Measurements from ENCODE around the gene RFC3. TPM values are rescaled to one million over a fixed set of nuclear protein-coding genes. Genes with fewer than 3 reads are reported as not detected.

RFC3 gene
- total RNA-seq, 1 experiment from 2014 or later, result 321 TPM

DNA sequence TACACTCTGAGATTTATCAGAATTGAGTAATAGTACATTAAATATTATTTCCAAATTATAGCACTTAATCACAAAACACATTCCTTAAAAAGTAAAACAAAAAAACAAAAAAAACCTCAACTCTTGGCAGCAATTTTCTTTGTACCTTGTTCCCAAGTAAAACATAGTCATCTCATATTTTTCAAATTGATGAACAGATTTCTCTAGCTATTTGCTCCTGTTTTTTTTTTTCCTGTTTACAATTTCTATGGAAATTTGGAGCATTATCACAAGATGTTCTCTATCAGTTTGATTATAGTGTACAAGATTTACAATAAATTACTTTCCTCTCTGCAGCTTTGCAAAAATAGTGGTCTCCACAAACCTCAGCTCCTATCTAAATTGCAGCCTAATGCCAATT, 25.0 kb downstream of the RFC3 start:
- H3K79me2 ChIP-seq (ENCODE audit: low read length), result peaks cover 56% of the 10 kb centered on the region
- no peaks in the 10 kb centered on the region for H3K9me2 ChIP-seq (replicated peaks; ENCODE audit: insufficient read depth, low read length)
- H3K4me1 ChIP-seq (ENCODE audit: low read length), result peaks cover 100% of the 10 kb centered on the region
- no peaks in the 10 kb centered on the region for H4K20me1 ChIP-seq (ENCODE audit: insufficient read depth, low read depth, low read length)
- H3K9me3 ChIP-seq (ENCODE audit: low read length), result no peaks in the 10 kb centered on the region
- H3K9ac ChIP-seq (ENCODE audit: low read length), result no peak overlapping the region
- H2AFZ ChIP-seq (ENCODE audit: low read length), result no peak overlapping the region
- H3K27me3 ChIP-seq (ENCODE audit: low read length), result no peaks in the 10 kb centered on the region
- H3K4me3 ChIP-seq (ENCODE audit: low read length), result no peak overlapping the region
- DNase-seq, result no peak
- H3K4me2 ChIP-seq (ENCODE audit: low read depth, low read length, poor library complexity, severe bottlenecking), result no peak overlapping the region
- peaks cover 95% of the 10 kb centered on the region for H3K36me3 ChIP-seq (ENCODE audit: insufficient read depth, low read length)
- H3K27ac ChIP-seq (ENCODE audit: low read length), result peak overlapping the region; percentile 96

DNA sequence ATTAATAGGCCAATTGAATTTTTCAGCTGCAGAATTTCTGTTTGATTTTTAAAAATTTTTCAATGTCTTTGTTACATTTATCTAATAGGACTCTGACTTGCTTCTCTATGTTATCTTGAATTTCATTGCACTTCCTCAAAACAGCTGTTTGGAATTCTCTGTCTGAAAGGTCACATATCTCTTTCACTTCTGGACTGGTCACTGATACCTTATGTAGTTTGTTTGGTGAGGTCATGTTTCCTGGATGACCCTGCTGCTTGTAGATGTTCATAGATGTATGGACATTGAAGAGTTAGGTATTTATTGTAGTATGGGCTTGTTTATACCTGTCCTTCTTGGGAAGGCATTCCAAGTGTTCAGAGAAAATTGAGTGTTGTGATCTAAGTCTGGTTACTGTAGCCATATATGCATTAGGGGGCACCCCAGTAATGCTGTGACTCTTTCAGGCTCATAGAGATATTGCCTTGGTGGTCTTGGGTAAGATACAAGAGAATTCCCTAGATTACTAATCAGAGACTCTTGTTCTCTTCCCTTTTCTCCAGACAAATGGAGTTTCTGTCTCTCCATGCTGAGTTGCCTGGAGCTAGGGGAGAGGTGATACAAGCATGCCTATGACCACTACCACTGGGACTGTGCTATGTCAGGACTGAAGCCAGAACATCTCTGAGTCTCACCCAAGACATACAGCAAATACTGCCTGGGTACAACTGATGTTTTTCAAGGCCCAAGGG, 27.8 kb downstream of the RFC3 start:
- Histone ChIP-seq H3K9ac (ENCODE audit: low read length) (no peak overlapping the region), H3K27me3 (ENCODE audit: low read length) (no peaks in the 10 kb centered on the region), H3K36me3 (ENCODE audit: insufficient read depth, low read length) (peaks cover 86% of the 10 kb centered on the region)

DNA sequence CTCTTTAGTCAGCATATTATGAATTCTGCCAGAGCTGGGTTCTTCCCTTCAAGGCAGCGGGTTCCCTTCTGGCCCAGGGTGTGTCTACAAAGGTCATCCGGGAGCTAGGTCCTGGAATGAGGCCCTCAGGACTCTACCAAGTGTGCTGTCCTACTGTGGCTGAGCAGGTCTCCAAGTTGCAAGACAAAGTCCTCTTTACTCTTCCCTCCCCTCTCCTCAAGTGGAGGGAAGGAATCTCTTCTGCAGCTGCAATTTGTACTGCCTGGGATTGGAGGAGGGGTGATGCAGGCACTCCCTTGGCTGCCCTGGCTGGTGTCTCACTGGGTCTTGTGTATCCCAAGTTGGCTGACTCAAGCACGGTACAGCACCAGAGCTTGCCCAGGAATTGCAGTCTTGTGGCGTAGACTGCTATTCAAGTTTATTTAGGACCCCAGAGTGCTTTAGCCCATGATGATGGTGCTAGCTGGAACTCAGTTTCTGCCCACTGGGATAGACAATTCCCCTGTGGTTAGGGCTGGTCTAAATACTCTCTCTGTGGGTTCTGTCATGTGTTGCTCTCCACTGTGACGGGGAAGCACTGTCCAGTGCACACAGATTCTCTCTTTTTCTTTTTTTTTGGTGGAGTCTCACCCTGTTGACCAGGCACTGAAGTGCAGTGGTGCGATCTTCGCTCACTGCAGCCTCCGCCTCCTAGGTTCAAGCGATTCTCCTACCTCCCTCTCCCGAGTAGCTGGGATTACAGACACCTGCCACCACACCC, 28.5 kb downstream of the RFC3 start:
- no peaks in the 10 kb centered on the region for H3K9me2 ChIP-seq (replicated peaks; ENCODE audit: insufficient read depth, low read length)
- peaks cover 98% of the 10 kb centered on the region for H3K4me1 ChIP-seq (ENCODE audit: low read length)
- no peak overlapping the region for H3K4me2 ChIP-seq (ENCODE audit: low read depth, low read length, poor library complexity, severe bottlenecking)
- H3K79me2 ChIP-seq (ENCODE audit: low read length), result peaks cover 22% of the 10 kb centered on the region
- H3K9me3 ChIP-seq (ENCODE audit: low read length), result no peaks in the 10 kb centered on the region
- H3K9ac ChIP-seq (ENCODE audit: low read length), result no peak overlapping the region
- DNase-seq, result no peak
- no peak overlapping the region for H3K4me3 ChIP-seq (ENCODE audit: low read length)
- no peaks in the 10 kb centered on the region for H4K20me1 ChIP-seq (ENCODE audit: insufficient read depth, low read depth, low read length)
- no peak overlapping the region for H2AFZ ChIP-seq (ENCODE audit: low read length)
- peaks cover 82% of the 10 kb centered on the region for H3K36me3 ChIP-seq (ENCODE audit: insufficient read depth, low read length)
- H3K27ac ChIP-seq (ENCODE audit: low read length), result peak overlapping the region; percentile 96
- H3K27me3 ChIP-seq (ENCODE audit: low read length), result no peaks in the 10 kb centered on the region

More for the DNA sequence above, 27.8 kb downstream of the RFC3 start:
- DNase-seq, result no peak
- Histone ChIP-seq H3K27ac (ENCODE audit: low read length) (peak overlapping the region; percentile 96), H3K9me3 (ENCODE audit: low read length) (no peaks in the 10 kb centered on the region), H4K20me1 (ENCODE audit: insufficient read depth, low read depth, low read length) (no peaks in the 10 kb centered on the region), H3K9me2 (replicated peaks; ENCODE audit: insufficient read depth, low read length) (no peaks in the 10 kb centered on the region), H3K4me2 (ENCODE audit: low read depth, low read length, poor library complexity, severe bottlenecking) (no peak overlapping the region), H3K4me1 (ENCODE audit: low read length) (peaks cover 98% of the 10 kb centered on the region), H3K79me2 (ENCODE audit: low read length) (peaks cover 29% of the 10 kb centered on the region), H3K4me3 (ENCODE audit: low read length) (no peak overlapping the region), H2AFZ (ENCODE audit: low read length) (no peak overlapping the region)

DNA sequence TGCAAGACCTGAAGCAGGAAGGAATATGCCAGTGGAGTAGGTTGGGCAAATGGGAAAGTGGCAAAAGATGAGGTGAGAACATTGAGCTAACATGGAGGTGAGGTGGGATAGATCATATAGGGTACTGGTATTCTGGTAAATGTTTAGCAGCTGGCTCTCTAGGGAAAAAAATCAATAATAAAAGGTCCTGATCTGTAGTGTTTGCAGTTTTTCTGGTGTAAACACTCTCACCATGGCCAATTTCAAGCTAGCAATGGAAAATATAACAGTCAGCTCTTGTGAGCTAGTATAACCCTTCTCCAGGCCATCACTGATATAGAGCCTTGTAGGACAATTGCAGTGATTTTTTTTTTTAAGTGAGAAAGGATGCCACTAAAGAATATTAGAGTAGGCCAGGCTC, 31.3 kb downstream of the RFC3 start:
- peaks cover 98% of the 10 kb centered on the region for H3K4me1 ChIP-seq (ENCODE audit: low read length)
- no peaks in the 10 kb centered on the region for H3K9me3 ChIP-seq (ENCODE audit: low read length)
- H3K79me2 ChIP-seq (ENCODE audit: low read length), result peaks cover 1% of the 10 kb centered on the region; the same call in 1 of the 2 replicates
- H3K27me3 ChIP-seq (ENCODE audit: low read length), result no peaks in the 10 kb centered on the region
- H3K36me3 ChIP-seq (ENCODE audit: insufficient read depth, low read length), result peaks cover 56% of the 10 kb centered on the region
- peak overlapping the region; percentile 18 for H3K4me2 ChIP-seq (ENCODE audit: low read depth, low read length, poor library complexity, severe bottlenecking)
- H3K27ac ChIP-seq (ENCODE audit: low read length), result peak overlapping the region; percentile 96
- H3K4me3 ChIP-seq (ENCODE audit: low read length), result no peak overlapping the region
- H3K9ac ChIP-seq (ENCODE audit: low read length), result no peak overlapping the region
- no peak for DNase-seq
- no peak overlapping the region for H2AFZ ChIP-seq (ENCODE audit: low read length)
- no peaks in the 10 kb centered on the region for H4K20me1 ChIP-seq (ENCODE audit: insufficient read depth, low read depth, low read length)
- H3K9me2 ChIP-seq (replicated peaks; ENCODE audit: insufficient read depth, low read length), result no peaks in the 10 kb centered on the region

DNA sequence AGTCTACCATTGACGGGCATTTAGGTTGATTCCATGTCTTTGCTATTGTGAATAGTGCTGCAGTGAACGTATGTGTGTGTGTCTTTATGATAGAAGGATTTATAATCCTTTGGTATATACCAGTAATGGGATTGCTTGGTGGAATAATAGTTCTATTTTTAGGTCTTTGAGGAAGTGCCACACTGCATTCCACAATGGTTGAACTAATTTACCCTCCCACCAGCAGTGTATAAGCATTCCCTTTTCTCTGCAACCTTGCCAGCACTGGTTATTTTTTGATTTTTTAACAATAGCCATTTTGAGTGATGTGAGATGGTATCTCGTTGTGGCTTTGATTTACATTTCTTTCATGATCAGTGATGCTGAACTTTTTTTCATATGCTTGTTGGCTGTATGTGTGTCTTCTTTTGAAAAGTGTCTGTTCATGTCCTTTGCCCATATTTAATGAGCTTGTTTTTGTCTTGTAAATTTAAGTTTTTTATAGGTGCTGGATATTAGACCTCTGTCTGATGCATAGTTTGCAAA, 37.5 kb downstream of the RFC3 start:
- Histone ChIP-seq H3K9ac (ENCODE audit: low read length) (peak overlapping the region; percentile 58), H3K4me2 (ENCODE audit: low read depth, low read length, poor library complexity, severe bottlenecking) (peak overlapping the region; percentile 69), H3K4me3 (ENCODE audit: low read length) (peak overlapping the region; percentile 40), H4K20me1 (ENCODE audit: insufficient read depth, low read depth, low read length) (no peaks in the 10 kb centered on the region), H3K27me3 (ENCODE audit: low read length) (no peaks in the 10 kb centered on the region), H3K27ac (ENCODE audit: low read length) (peak overlapping the region; percentile 96), H3K9me2 (replicated peaks; ENCODE audit: insufficient read depth, low read length) (no peaks in the 10 kb centered on the region), H2AFZ (ENCODE audit: low read length) (no peak overlapping the region), H3K36me3 (ENCODE audit: insufficient read depth, low read length) (peaks cover 33% of the 10 kb centered on the region), H3K79me2 (ENCODE audit: low read length) (no peaks in the 10 kb centered on the region), H3K4me1 (ENCODE audit: low read length) (peaks cover 99% of the 10 kb centered on the region), H3K9me3 (ENCODE audit: low read length) (no peaks in the 10 kb centered on the region)
- peak; percentile 84 for DNase-seq

DNA sequence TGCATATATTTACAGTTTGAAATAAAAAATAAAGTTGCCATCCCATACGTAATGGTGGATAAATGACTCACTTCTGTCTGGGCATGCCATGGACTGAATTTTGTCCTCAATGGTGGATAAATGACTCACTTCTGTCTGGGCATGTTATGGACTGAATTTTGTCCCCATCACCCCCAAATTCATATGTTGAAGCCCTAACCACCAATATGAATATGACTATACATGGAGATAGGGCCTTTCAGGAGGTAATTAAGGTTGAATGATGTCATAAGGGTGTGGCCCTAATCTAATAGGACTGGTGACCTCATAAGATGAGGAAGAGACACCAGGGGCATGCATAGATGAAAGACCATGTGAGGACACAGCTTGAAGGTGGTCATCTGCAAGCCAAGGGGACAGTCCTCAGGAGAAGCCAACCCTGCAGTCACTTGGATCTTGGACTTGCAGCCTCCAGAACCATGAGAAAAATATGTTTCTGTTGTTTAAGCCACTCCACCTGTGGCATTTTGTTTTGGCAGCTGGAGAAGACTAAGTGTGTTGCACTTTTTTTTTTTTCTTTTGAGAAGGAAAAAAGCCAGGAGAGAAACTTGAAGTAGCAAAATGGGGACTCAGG, 41.8 kb downstream of the RFC3 start:
- peak overlapping the region; percentile 96 for H3K27ac ChIP-seq (ENCODE audit: low read length)

DNA sequence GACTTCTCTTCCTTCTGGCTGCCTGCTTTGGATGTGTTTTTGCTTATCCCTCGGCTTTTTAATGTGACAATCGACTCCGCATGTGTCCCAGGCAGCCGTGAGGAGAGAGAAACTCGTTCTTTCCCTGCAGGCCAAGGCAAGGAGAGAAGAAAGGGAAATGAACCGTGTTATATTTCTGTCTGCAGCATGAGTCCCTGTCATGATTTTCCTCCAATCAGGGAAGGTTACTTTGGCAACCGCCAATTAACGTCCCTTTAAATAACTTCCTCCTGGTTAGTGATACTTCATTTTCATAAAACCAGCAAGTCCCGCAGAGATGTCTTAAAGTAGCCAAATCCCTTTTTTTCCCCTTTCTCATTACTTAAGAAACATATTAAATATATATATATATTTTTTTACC, 42.6 kb downstream of the RFC3 start:
- DNase-seq, result peak; percentile 84
- Histone ChIP-seq H3K4me2 (ENCODE audit: low read depth, low read length, poor library complexity, severe bottlenecking) (peak overlapping the region; percentile 53), H3K9me3 (ENCODE audit: low read length) (no peaks in the 10 kb centered on the region), H3K9ac (ENCODE audit: low read length) (peak overlapping the region; percentile 34), H2AFZ (ENCODE audit: low read length) (no peak overlapping the region), H3K27me3 (ENCODE audit: low read length) (no peaks in the 10 kb centered on the region), H3K79me2 (ENCODE audit: low read length) (no peaks in the 10 kb centered on the region), H3K36me3 (ENCODE audit: insufficient read depth, low read length) (peaks cover 26% of the 10 kb centered on the region), H3K9me2 (replicated peaks; ENCODE audit: insufficient read depth, low read length) (no peaks in the 10 kb centered on the region), H3K27ac (ENCODE audit: low read length) (peak overlapping the region; percentile 96), H3K4me1 (ENCODE audit: low read length) (peaks cover 90% of the 10 kb centered on the region), H3K4me3 (ENCODE audit: low read length) (peak overlapping the region; percentile 29; the same call in 1 of the 2 replicates), H4K20me1 (ENCODE audit: insufficient read depth, low read depth, low read length) (no peaks in the 10 kb centered on the region)

More for the DNA sequence above, 41.8 kb downstream of the RFC3 start:
- peak; percentile 74 for DNase-seq
- H3K9me2 ChIP-seq (replicated peaks; ENCODE audit: insufficient read depth, low read length), result no peaks in the 10 kb centered on the region
- peaks cover 26% of the 10 kb centered on the region for H3K36me3 ChIP-seq (ENCODE audit: insufficient read depth, low read length)
- H3K79me2 ChIP-seq (ENCODE audit: low read length), result no peaks in the 10 kb centered on the region
- H4K20me1 ChIP-seq (ENCODE audit: insufficient read depth, low read depth, low read length), result no peaks in the 10 kb centered on the region
- H3K4me3 ChIP-seq (ENCODE audit: low read length), result 0 out of 2 replicates have a peak overlapping the region, but pooled peaks have one; percentile 29
- H3K9me3 ChIP-seq (ENCODE audit: low read length), result no peaks in the 10 kb centered on the region
- peaks cover 90% of the 10 kb centered on the region for H3K4me1 ChIP-seq (ENCODE audit: low read length)
- H3K27me3 ChIP-seq (ENCODE audit: low read length), result no peaks in the 10 kb centered on the region
- no peak overlapping the region for H2AFZ ChIP-seq (ENCODE audit: low read length)
- H3K9ac ChIP-seq (ENCODE audit: low read length), result peak overlapping the region; percentile 34
- peak overlapping the region; percentile 53 for H3K4me2 ChIP-seq (ENCODE audit: low read depth, low read length, poor library complexity, severe bottlenecking)

DNA sequence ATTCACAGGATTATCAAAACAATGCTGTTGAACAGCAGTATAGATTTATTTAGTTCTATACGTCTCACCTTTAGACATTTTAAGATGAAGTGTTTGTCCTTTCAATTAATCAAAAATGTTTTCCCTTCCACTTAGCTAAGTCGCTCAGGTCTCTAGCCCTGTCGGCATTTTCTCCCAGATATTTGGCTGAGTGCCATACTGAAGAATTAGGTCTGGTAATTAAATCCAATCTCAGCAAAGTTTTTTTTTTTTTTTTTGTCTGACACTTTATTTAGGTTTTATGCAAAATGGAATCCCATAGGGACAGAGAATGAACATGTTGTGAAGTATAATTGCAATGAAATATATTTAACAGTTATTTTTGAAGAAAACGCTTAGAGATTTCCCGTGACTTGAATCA, 44.1 kb downstream of the RFC3 start:
- Histone ChIP-seq H3K36me3 (ENCODE audit: insufficient read depth, low read length) (peaks cover 16% of the 10 kb centered on the region), H3K9me2 (replicated peaks; ENCODE audit: insufficient read depth, low read length) (no peaks in the 10 kb centered on the region), H3K27me3 (ENCODE audit: low read length) (no peaks in the 10 kb centered on the region), H4K20me1 (ENCODE audit: insufficient read depth, low read depth, low read length) (no peaks in the 10 kb centered on the region), H2AFZ (ENCODE audit: low read length) (no peak overlapping the region), H3K79me2 (ENCODE audit: low read length) (no peaks in the 10 kb centered on the region), H3K4me3 (ENCODE audit: low read length) (peak overlapping the region; percentile 8; the same call in 1 of the 2 replicates), H3K27ac (ENCODE audit: low read length) (peak overlapping the region; percentile 96), H3K4me1 (ENCODE audit: low read length) (peaks cover 84% of the 10 kb centered on the region), H3K9me3 (ENCODE audit: low read length) (no peaks in the 10 kb centered on the region), H3K4me2 (ENCODE audit: low read depth, low read length, poor library complexity, severe bottlenecking) (peak overlapping the region; percentile 49), H3K9ac (ENCODE audit: low read length) (peak overlapping the region; percentile 21; the same call in 1 of the 2 replicates)
- DNase-seq, result peak; percentile 87
